ENCODE measurements around the gene STIMATE. TPM values are rescaled to one million over a fixed set of nuclear protein-coding genes. Genes with fewer than 3 reads are reported as not detected.

STIMATE gene
- polyA plus RNA-seq, 1 of the 3 experiments (the other 2 are of a cell fraction), result 9.3 TPM

DNA sequence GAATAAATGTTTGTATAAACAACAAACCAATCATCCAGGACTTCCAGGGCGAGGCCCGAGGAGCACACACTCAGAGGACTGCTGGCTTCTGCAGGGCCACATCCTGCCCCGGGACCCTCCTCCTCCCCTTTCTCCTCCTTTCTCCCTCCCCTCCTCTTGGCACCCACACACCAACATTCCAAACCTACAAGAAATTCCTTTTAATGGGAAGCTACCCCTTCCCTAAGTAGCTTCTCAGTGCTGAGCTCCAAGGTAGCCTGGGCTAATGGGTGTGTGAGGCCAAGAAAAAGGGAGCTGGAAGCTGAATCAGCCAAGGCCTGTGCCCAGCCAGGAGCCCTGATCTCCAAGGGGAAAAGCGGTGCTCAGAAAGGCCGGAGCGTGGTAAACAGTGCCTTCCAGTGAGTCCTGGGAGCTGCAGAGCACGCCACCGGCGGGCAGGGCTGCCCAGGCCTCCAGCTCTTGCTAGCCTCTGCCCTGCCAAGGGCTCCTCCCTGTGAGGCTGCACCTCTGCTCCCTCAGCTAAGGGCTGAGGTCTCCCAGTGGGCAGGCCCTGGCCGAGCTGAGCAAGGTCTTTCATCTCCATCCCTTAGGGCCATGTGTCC lies 98.9 kb downstream of the STIMATE start:
- TF ChIP-seq EP300 (IDR thresholded peaks at IDR 0.05; ENCODE audit: borderline replicate concordance in 1 of 2, low read depth in 1 of 2, low read length in 1 of 2) (no peak), SMC3 (IDR thresholded peaks at IDR 0.05; ENCODE audit: low read depth, low read length) (no peak), NFIC (IDR thresholded peaks at IDR 0.05; ENCODE audit: borderline replicate concordance) (no peak), GABPA (IDR thresholded peaks at IDR 0.05; ENCODE audit: low read depth) (no peak), POLR2AphosphoS5 (IDR thresholded peaks at IDR 0.05; ENCODE audit: low read depth, low read length) (no peak)
- TF ChIP-seq, protein P1, sequence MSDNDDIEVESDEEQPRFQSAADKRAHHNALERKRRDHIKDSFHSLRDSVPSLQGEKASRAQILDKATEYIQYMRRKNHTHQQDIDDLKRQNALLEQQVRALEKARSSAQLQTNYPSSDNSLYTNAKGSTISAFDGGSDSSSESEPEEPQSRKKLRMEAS (IDR thresholded peaks at IDR 0.05; ENCODE audit: low read depth), result no peak
- TF ChIP-seq, protein P2, sequence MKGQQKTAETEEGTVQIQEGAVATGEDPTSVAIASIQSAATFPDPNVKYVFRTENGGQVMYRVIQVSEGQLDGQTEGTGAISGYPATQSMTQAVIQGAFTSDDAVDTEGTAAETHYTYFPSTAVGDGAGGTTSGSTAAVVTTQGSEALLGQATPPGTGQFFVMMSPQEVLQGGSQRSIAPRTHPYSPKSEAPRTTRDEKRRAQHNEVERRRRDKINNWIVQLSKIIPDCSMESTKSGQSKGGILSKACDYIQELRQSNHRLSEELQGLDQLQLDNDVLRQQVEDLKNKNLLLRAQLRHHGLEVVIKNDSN (IDR thresholded peaks at IDR 0.05; ENCODE audit: borderline replicate concordance, low read depth), result no peak
- TF ChIP-seq, protein P3, sequence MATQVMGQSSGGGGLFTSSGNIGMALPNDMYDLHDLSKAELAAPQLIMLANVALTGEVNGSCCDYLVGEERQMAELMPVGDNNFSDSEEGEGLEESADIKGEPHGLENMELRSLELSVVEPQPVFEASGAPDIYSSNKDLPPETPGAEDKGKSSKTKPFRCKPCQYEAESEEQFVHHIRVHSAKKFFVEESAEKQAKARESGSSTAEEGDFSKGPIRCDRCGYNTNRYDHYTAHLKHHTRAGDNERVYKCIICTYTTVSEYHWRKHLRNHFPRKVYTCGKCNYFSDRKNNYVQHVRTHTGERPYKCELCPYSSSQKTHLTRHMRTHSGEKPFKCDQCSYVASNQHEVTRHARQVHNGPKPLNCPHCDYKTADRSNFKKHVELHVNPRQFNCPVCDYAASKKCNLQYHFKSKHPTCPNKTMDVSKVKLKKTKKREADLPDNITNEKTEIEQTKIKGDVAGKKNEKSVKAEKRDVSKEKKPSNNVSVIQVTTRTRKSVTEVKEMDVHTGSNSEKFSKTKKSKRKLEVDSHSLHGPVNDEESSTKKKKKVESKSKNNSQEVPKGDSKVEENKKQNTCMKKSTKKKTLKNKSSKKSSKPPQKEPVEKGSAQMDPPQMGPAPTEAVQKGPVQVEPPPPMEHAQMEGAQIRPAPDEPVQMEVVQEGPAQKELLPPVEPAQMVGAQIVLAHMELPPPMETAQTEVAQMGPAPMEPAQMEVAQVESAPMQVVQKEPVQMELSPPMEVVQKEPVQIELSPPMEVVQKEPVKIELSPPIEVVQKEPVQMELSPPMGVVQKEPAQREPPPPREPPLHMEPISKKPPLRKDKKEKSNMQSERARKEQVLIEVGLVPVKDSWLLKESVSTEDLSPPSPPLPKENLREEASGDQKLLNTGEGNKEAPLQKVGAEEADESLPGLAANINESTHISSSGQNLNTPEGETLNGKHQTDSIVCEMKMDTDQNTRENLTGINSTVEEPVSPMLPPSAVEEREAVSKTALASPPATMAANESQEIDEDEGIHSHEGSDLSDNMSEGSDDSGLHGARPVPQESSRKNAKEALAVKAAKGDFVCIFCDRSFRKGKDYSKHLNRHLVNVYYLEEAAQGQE (IDR thresholded peaks at IDR 0.05; ENCODE audit: low read depth, low read length), result no peak
- Histone ChIP-seq H3K9me2 (no peaks in the 10 kb centered on the region), H3K27ac (ENCODE audit: low read depth in 2 of 2, low read length in 1 of 2) (no peak overlapping the region), H3K9me3 (no peaks in the 10 kb centered on the region), H3K4me1 (ENCODE audit: control insufficient read depth in 1 of 2, insufficient read depth in 2 of 2, low read depth in 1 of 2, low read length in 1 of 2) (no peaks in the 10 kb centered on the region; a peak in 2 of 4 replicates), H3K4me2 (no peak overlapping the region), H3K79me2 (ENCODE audit: insufficient read depth) (no peaks in the 10 kb centered on the region), H3K4me3 (ENCODE audit: low read depth in 2 of 2, low read length in 1 of 2) (no peak overlapping the region), H4K20me1 (ENCODE audit: insufficient read depth) (no peaks in the 10 kb centered on the region), H3K36me3 (replicated peaks in 1 of 2; ENCODE audit: control insufficient read depth in 1 of 2, insufficient read depth in 2 of 2, low read length in 1 of 2) (no peaks in the 10 kb centered on the region), H3K27me3 (ENCODE audit: insufficient read depth) (no peaks in the 10 kb centered on the region), H3F3A (replicated peaks; ENCODE audit: insufficient read depth) (peaks cover 3% of the 10 kb centered on the region), H2AFZ (ENCODE audit: low read depth) (no peak overlapping the region), H3K9ac (no peak overlapping the region)
- CTCF ChIA-PET, result interaction anchor here (0.7 to 2.1 kb wide), 6 partner anchors 8 to 211 kb away, joined by 3 to 5 read pairs (median 5); no protein-coding TSS in a partner anchor
- WGBS (ENCODE audit: low lambda C conversion rate), result 85% methylated on average over 6 of the region's 10 CpGs
- no peak for DNase-seq
- POLR2A ChIA-PET, result no interaction called here

DNA sequence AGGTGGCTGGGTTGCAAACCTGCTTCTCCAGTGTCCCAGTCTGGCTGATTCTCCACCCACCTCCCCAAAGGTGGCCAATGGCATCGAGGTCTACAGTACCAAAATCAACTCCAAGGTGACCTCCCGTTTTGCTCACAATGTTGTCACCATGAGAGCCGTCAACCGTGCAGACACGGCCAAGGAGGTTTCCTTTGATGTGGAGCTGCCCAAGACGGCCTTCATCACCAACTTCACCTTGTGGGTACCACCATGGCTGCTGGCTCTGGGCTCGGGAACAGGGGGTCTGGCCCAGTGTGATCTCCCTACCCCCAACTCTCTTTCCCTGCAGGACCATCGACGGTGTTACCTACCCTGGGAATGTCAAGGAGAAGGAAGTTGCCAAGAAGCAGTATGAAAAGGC lies 100.9 kb downstream of the STIMATE start:
- no peaks in the 10 kb centered on the region for H3K9me2 ChIP-seq
- H3K4me2 ChIP-seq, result no peak overlapping the region
- CTCF ChIA-PET, result no interaction called here
- H3K4me3 ChIP-seq (ENCODE audit: low read depth in 2 of 2, low read length in 1 of 2), result no peak overlapping the region
- no peaks in the 10 kb centered on the region for H3K36me3 ChIP-seq (replicated peaks in 1 of 2; ENCODE audit: control insufficient read depth in 1 of 2, insufficient read depth in 2 of 2, low read length in 1 of 2)
- H3K27me3 ChIP-seq (ENCODE audit: insufficient read depth), result no peaks in the 10 kb centered on the region
- no peaks in the 10 kb centered on the region for H3K79me2 ChIP-seq (ENCODE audit: insufficient read depth)
- no peak overlapping the region for H3K9ac ChIP-seq
- POLR2A ChIA-PET, result no interaction called here
- no peak for DNase-seq
- H3K27ac ChIP-seq (ENCODE audit: low read depth in 2 of 2, low read length in 1 of 2), result no peak overlapping the region
- H4K20me1 ChIP-seq (ENCODE audit: insufficient read depth), result no peaks in the 10 kb centered on the region
- no peaks in the 10 kb centered on the region for H3F3A ChIP-seq (replicated peaks; ENCODE audit: insufficient read depth)
- WGBS (ENCODE audit: low lambda C conversion rate), result 68% methylated on average over 4 of the region's 9 CpGs
- peaks cover 0 to 3% of the 10 kb centered on the region in 2 experiments; a peak in 1 of 4 replicates for H3K4me1 ChIP-seq (ENCODE audit: control insufficient read depth in 1 of 2, insufficient read depth in 2 of 2, low read depth in 1 of 2, low read length in 1 of 2)
- no peak overlapping the region for H2AFZ ChIP-seq (ENCODE audit: low read depth)
- H3K9me3 ChIP-seq, result no peaks in the 10 kb centered on the region
- TF ChIP-seq RXRA (IDR thresholded peaks at IDR 0.05; ENCODE audit: borderline replicate concordance, low read depth) (no peak), FOXJ3 (CRISPR knock-in tag; IDR thresholded peaks at IDR 0.05) (no peak), EP300 (IDR thresholded peaks at IDR 0.05; ENCODE audit: borderline replicate concordance in 1 of 2, low read depth in 1 of 2, low read length in 1 of 2) (no peak), FOXM1 (IDR thresholded peaks at IDR 0.05; ENCODE audit: low read depth) (no peak), JUND (IDR thresholded peaks at IDR 0.05) (no peak), EZH2phosphoT487 (IDR thresholded peaks at IDR 0.05; ENCODE audit: borderline replicate concordance, low read depth) (no peak), MEF2A (IDR thresholded peaks at IDR 0.05; ENCODE audit: borderline replicate concordance, low read depth) (no peak), SMC3 (IDR thresholded peaks at IDR 0.05; ENCODE audit: low read depth, low read length) (no peak)
- TF ChIP-seq, protein P3 (IDR thresholded peaks at IDR 0.05; ENCODE audit: low read depth, low read length), result no peak
- TF ChIP-seq, protein P4, sequence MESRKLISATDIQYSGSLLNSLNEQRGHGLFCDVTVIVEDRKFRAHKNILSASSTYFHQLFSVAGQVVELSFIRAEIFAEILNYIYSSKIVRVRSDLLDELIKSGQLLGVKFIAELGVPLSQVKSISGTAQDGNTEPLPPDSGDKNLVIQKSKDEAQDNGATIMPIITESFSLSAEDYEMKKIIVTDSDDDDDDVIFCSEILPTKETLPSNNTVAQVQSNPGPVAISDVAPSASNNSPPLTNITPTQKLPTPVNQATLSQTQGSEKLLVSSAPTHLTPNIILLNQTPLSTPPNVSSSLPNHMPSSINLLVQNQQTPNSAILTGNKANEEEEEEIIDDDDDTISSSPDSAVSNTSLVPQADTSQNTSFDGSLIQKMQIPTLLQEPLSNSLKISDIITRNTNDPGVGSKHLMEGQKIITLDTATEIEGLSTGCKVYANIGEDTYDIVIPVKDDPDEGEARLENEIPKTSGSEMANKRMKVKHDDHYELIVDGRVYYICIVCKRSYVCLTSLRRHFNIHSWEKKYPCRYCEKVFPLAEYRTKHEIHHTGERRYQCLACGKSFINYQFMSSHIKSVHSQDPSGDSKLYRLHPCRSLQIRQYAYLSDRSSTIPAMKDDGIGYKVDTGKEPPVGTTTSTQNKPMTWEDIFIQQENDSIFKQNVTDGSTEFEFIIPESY (IDR thresholded peaks at IDR 0.05; ENCODE audit: borderline replicate concordance, low read depth), result no peak
